Breast epithelium (tissue), 3 donors: ENCODE results near the gene MDGA2.

ENCODE experiments used
- CTCF ChIP-seq, 3 donors: fragments of 450-650 bp; IDR thresholded peaks; one replicate each; pipeline ENCODE4 v1.5.1; 2016 to 2017; ENCODE audit warnings: antibody characterized with exemption in 3 of 3, mild to moderate bottlenecking in 3 of 3, moderate library complexity in 3 of 3
- POLR2AphosphoS5 ChIP-seq, 3 donors: sonication (generic); formaldehyde crosslinking; IDR thresholded peaks; one replicate each; pipeline ENCODE4 v1.6.1; 2017; ENCODE audit warnings: antibody characterized with exemption in 3 of 3

DNA sequence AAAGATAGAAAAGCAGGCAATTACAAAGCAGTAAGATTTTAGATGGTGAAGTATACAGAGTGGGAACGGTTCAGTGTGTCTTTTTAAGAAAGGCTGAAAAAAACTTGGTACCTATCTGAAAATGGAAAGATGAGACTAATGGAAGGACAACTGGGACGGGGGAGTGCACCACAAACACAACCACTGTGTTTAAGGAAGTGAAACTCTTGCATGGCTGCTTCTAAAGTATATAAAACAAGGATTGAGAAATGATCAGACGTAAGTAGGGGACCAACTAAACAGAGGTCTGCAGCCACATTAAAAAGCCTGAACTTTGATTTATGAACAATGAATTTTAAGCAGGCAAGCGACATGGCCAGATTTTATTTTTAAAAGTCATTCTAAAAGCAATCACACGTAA, 328.6 kb downstream of the MDGA2 start:
- TF ChIP-seq CTCF (IDR thresholded peaks at IDR 0.05) = no peak
- no peak for TF ChIP-seq POLR2AphosphoS5 (IDR thresholded peaks at IDR 0.05)
